ENCODE data around the gene SFN.

GRCh38 chr1:26855636-26856035 lies 7.3 kb upstream of the SFN start:
- no peak for TF ChIP-seq EP300 (IDR thresholded peaks at IDR 0.05)
- TF ChIP-seq ZC3H11A (IDR thresholded peaks at IDR 0.05), result no peak
- TF ChIP-seq RFX5 (IDR thresholded peaks at IDR 0.05), result no peak
- TF ChIP-seq, protein P1, sequence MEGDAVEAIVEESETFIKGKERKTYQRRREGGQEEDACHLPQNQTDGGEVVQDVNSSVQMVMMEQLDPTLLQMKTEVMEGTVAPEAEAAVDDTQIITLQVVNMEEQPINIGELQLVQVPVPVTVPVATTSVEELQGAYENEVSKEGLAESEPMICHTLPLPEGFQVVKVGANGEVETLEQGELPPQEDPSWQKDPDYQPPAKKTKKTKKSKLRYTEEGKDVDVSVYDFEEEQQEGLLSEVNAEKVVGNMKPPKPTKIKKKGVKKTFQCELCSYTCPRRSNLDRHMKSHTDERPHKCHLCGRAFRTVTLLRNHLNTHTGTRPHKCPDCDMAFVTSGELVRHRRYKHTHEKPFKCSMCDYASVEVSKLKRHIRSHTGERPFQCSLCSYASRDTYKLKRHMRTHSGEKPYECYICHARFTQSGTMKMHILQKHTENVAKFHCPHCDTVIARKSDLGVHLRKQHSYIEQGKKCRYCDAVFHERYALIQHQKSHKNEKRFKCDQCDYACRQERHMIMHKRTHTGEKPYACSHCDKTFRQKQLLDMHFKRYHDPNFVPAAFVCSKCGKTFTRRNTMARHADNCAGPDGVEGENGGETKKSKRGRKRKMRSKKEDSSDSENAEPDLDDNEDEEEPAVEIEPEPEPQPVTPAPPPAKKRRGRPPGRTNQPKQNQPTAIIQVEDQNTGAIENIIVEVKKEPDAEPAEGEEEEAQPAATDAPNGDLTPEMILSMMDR (IDR thresholded peaks at IDR 0.05), result no peak
- TF ChIP-seq CBX2 (IDR thresholded peaks at IDR 0.05; ENCODE audit: borderline replicate concordance, low read depth), result no peak
- no peak for TF ChIP-seq CEBPB (IDR thresholded peaks at IDR 0.05)
- no peak for TF ChIP-seq FOSB (CRISPR knock-in tag; IDR thresholded peaks at IDR 0.05)
- TF ChIP-seq, protein P2, sequence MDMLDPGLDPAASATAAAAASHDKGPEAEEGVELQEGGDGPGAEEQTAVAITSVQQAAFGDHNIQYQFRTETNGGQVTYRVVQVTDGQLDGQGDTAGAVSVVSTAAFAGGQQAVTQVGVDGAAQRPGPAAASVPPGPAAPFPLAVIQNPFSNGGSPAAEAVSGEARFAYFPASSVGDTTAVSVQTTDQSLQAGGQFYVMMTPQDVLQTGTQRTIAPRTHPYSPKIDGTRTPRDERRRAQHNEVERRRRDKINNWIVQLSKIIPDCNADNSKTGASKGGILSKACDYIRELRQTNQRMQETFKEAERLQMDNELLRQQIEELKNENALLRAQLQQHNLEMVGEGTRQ (IDR thresholded peaks at IDR 0.05), result no peak
- TF ChIP-seq, protein P3, sequence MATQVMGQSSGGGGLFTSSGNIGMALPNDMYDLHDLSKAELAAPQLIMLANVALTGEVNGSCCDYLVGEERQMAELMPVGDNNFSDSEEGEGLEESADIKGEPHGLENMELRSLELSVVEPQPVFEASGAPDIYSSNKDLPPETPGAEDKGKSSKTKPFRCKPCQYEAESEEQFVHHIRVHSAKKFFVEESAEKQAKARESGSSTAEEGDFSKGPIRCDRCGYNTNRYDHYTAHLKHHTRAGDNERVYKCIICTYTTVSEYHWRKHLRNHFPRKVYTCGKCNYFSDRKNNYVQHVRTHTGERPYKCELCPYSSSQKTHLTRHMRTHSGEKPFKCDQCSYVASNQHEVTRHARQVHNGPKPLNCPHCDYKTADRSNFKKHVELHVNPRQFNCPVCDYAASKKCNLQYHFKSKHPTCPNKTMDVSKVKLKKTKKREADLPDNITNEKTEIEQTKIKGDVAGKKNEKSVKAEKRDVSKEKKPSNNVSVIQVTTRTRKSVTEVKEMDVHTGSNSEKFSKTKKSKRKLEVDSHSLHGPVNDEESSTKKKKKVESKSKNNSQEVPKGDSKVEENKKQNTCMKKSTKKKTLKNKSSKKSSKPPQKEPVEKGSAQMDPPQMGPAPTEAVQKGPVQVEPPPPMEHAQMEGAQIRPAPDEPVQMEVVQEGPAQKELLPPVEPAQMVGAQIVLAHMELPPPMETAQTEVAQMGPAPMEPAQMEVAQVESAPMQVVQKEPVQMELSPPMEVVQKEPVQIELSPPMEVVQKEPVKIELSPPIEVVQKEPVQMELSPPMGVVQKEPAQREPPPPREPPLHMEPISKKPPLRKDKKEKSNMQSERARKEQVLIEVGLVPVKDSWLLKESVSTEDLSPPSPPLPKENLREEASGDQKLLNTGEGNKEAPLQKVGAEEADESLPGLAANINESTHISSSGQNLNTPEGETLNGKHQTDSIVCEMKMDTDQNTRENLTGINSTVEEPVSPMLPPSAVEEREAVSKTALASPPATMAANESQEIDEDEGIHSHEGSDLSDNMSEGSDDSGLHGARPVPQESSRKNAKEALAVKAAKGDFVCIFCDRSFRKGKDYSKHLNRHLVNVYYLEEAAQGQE (IDR thresholded peaks at IDR 0.05), result no peak
- TF ChIP-seq CHD4 (IDR thresholded peaks at IDR 0.05; ENCODE audit: borderline replicate concordance), result no peak
- no peak for TF ChIP-seq SMC3 (IDR thresholded peaks at IDR 0.05)
- no peak for TF ChIP-seq NPAS2 (CRISPR knock-in tag; IDR thresholded peaks at IDR 0.05; ENCODE audit: borderline replicate concordance)
- no peak for TF ChIP-seq HOXB13 (CRISPR knock-in tag; IDR thresholded peaks at IDR 0.05; ENCODE audit: low read depth)
- TF ChIP-seq PHF8 (IDR thresholded peaks at IDR 0.05; ENCODE audit: borderline replicate concordance, low read depth), result no peak
